ENCODE data around the gene S100A9. TPM values are rescaled to one million over a fixed set of nuclear protein-coding genes. Genes with fewer than 3 reads are reported as not detected.

Gene S100A9
- total RNA-seq, 1 experiment from 2014 or later, result not detected

- H3K27me3 Mint-ChIP-seq (ENCODE audit: low read depth), result peaks cover 11% of the 10 kb centered on the region
Measured at GRCh38 chr1:153395776-153396175, 38.1 kb downstream of the S100A9 start.

More at GRCh38 chr1:153395776-153396175, 38.1 kb downstream of the S100A9 start:
- Mint-ChIP-seq H3K4me3 (no peak overlapping the region), H3K36me3 (ENCODE audit: insufficient read depth in 1 of 3, low read depth in 3 of 3) (no peaks in the 10 kb centered on the region; a peak in 1 of 7 replicates), H3K9me3 (no peaks in the 10 kb centered on the region), H3K4me1 (peaks cover 0 to 2% of the 10 kb centered on the region in 2 experiments; a peak in 1 of 4 replicates), H3K27ac (no peak overlapping the region; a peak in 1 of 7 replicates)
- Histone ChIP-seq H4K91ac (ENCODE audit: insufficient read length, low read depth, low read length) (no peak overlapping the region), H3K18ac (ENCODE audit: insufficient read length, low read depth, low read length) (no peak overlapping the region), H3K23ac (ENCODE audit: insufficient read length, low read depth, low read length) (no peak overlapping the region), H2BK120ac (ENCODE audit: low read depth, low read length, poor library complexity, severe bottlenecking) (no peak overlapping the region), H2BK20ac (ENCODE audit: low read depth, low read length, poor library complexity, severe bottlenecking) (no peak overlapping the region), H2AK5ac (ENCODE audit: insufficient read length, low read length) (no peak overlapping the region), H3K9ac (ENCODE audit: extremely low read depth, insufficient read length, low read length) (no peak overlapping the region), H3K27ac (ENCODE audit: insufficient read length, low read depth, low read length) (no peak overlapping the region), H3K14ac (ENCODE audit: insufficient read depth, low read length) (no peak overlapping the region), H3K9me3 (ENCODE audit: control insufficient read depth, low read depth, low read length) (no peaks in the 10 kb centered on the region), H4K8ac (replicated peaks; ENCODE audit: insufficient read length, low read depth, low read length) (no peak overlapping the region), H2BK12ac (ENCODE audit: insufficient read length, low read depth, low read length) (no peak overlapping the region), H2BK5ac (ENCODE audit: insufficient read length, low read length) (no peak overlapping the region), H3K4ac (ENCODE audit: low read depth, low read length) (no peak overlapping the region), H3K4me2 (ENCODE audit: insufficient read depth, insufficient read length, low read length) (no peak overlapping the region), H4K20me1 (ENCODE audit: control insufficient read depth, insufficient read depth, insufficient read length) (no peaks in the 10 kb centered on the region), H3K79me2 (ENCODE audit: insufficient read depth, low read length) (no peaks in the 10 kb centered on the region), H3K56ac (ENCODE audit: insufficient read length, low read depth, low read length) (no peak overlapping the region), H3K27me3 (ENCODE audit: insufficient read depth, low read length) (no peaks in the 10 kb centered on the region), H4K5ac (ENCODE audit: insufficient read length, low read depth, low read length) (no peak overlapping the region), H3K23me2 (ENCODE audit: insufficient read length, low read depth, low read length, poor library complexity, severe bottlenecking) (no peaks in the 10 kb centered on the region), H2BK15ac (ENCODE audit: low read depth, low read length) (no peak overlapping the region), H3K4me1 (ENCODE audit: insufficient read depth, low read length) (no peaks in the 10 kb centered on the region), H2AFZ (ENCODE audit: low read length) (no peak overlapping the region), H3T11ph (ENCODE audit: low read length) (no peak overlapping the region), H3K79me1 (ENCODE audit: insufficient read depth, low read depth, low read length, poor library complexity, severe bottlenecking) (no peaks in the 10 kb centered on the region)
- no peak for TF ChIP-seq CTCF (conservative IDR thresholded peaks at IDR 0.05)
- no CpG with 5 or more reads among the region's 6 CpGs for WGBS (ENCODE audit: extremely low coverage, insufficient read length, low lambda C conversion rate)
- DNase-seq, result peak; percentile 6

All from H9 (cell line).